Hepatocyte (in vitro differentiated cells): ENCODE data around the gene RAB3A. TPM values are rescaled to one million over a fixed set of nuclear protein-coding genes. Genes with fewer than 3 reads are reported as not detected.

ENCODE experiments used
- DNase-seq: peaks from one replicate; pipeline ENCODE4 v3.0.0-alpha.2; 2016; ENCODE audit warnings: low spot score
- H2AFZ ChIP-seq: fragments of 200-600 bp; sonication (generic); 2 replicates; pipeline ENCODE4 v1.6.0; 2016; ENCODE audit warnings: antibody characterized with exemption, mild to moderate bottlenecking
- H3K27ac ChIP-seq: fragments of 200-600 bp; sonication (generic); 2 replicates; pipeline ENCODE4 v1.5.1; 2016; ENCODE audit warnings: mild to moderate bottlenecking
- H3K27me3 ChIP-seq: fragments of 200-600 bp; sonication (generic); 2 replicates; pipeline ENCODE4 v1.6.1; 2016
- H3K36me3 ChIP-seq: fragments of 200-600 bp; sonication (generic); replicated peaks from 2 replicates; pipeline ENCODE4 v1.5.1; 2016; ENCODE audit warnings: low read depth; ENCODE audit not compliant: insufficient read depth
- H3K4me1 ChIP-seq: fragments of 200-600 bp; sonication (generic); 2 replicates; pipeline ENCODE4 v1.5.1; 2016; ENCODE audit warnings: mild to moderate bottlenecking, moderate library complexity; ENCODE audit not compliant: insufficient read depth
- H3K4me2 ChIP-seq: fragments of 200-600 bp; sonication (generic); 2 replicates; pipeline ENCODE4 v1.6.0; 2016
- H3K4me3 ChIP-seq: fragments of 200-600 bp; sonication (generic); 2 replicates; pipeline ENCODE4 v1.5.1; 2016; ENCODE audit warnings: mild to moderate bottlenecking
- H3K79me2 ChIP-seq: fragments of 200-600 bp; sonication (generic); 2 replicates; pipeline ENCODE4 v1.6.0; 2017; ENCODE audit warnings: mild to moderate bottlenecking
- H3K9me2 ChIP-seq: fragments of 200-600 bp; sonication (generic); replicated peaks from 2 replicates; pipeline ENCODE4 v1.6.0; 2017; ENCODE audit warnings: mild to moderate bottlenecking; ENCODE audit not compliant: insufficient read depth
- H3K9me3 ChIP-seq: fragments of 200-600 bp; sonication (generic); 2 replicates; pipeline ENCODE4 v1.5.1; 2016; ENCODE audit warnings: low read depth, mild to moderate bottlenecking
- H4K20me1 ChIP-seq: fragments of 200-600 bp; sonication (generic); 2 replicates; pipeline ENCODE4 v1.6.0; 2016; ENCODE audit warnings: mild to moderate bottlenecking; ENCODE audit not compliant: insufficient read depth, poor library complexity, severe bottlenecking
- EZH2 ChIP-seq: fragments of 200-600 bp; sonication (generic); IDR thresholded peaks from 2 replicates; pipeline ENCODE4 v1.6.1; 2016; ENCODE audit warnings: antibody characterized with exemption, mild to moderate bottlenecking, borderline replicate concordance
- EZH2phosphoT487 ChIP-seq: fragments of 200-600 bp; sonication (generic); IDR thresholded peaks from one replicate; pipeline ENCODE4 v1.6.1; 2018; ENCODE audit warnings: antibody characterized with exemption, mild to moderate bottlenecking, low read depth, moderate library complexity; ENCODE audit not compliant: unreplicated experiment, severe bottlenecking
- WGBS: methylation state at CpG from one replicate; pipeline ENCODE4 v1.1.6; 2016; ENCODE audit warnings: low lambda C conversion rate; ENCODE audit errors: missing lambda C conversion rate; 5-methylcytosine and 5-hydroxymethylcytosine counted together
- polyA plus RNA-seq: library from polyadenylated mRNA; unstranded; fragments of >200 nt; fragmentation: Nextera tagmentation; extraction: Ambion mirVana; gene quantifications from 2 replicates; pipeline ENCODE4 v1.2.1, GENCODE V29; 2016
- total RNA-seq: library from RNA; depleted of rRNA; stranded (reverse); fragments of >200 nt; gene quantifications from 2 replicates; pipeline ENCODE4 v1.2.3, GENCODE V29; 2014
- TF ChIP-seq, protein P1 (sequence below): fragments of 200-600 bp; sonication (generic); IDR thresholded peaks from 2 replicates; pipeline ENCODE4 v1.5.1; 2016; ENCODE audit warnings: antibody characterized with exemption, mild to moderate bottlenecking; ENCODE audit not compliant: poor library complexity

RAB3A gene
- total and polyA plus RNA-seq, 2 experiments from 2014 or later, result 2.2 to 2.6 TPM

DNA sequence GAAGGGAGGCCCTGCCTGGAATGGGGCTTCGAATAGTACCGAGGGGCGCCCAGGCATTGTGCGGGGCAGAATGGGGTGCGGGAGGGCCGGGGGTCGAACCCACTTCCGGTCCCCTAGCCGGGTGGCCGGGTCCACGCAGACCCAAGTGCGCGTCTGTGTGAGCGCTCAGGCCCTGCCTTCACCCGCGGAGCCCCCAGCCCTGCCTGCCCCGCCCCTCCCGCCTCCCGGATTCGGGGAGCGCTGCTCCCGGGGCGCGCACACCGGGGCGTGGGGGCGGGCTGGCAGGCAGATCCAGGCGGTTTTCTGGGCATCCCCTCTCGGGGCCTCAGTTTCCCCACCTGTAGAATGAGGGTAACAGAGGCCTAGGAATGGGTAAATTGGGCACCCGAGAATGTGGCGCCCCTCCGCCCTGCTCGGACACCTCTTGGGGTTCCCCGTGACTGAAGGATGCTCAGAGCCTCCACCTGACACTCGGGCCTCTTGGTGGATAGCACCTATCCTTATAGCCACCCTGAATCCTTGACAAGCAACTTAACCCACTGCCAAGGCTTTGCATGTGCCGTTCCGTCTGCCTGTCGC is 50.2 kb downstream of the RAB3A start:
- DNase-seq, result peak; percentile 55
- no peaks in the 10 kb centered on the region for H3K9me3 ChIP-seq
- H3K4me1 ChIP-seq, result peaks cover 22% of the 10 kb centered on the region
- peak overlapping the region; percentile 43 for H2AFZ ChIP-seq
- H3K9me2 ChIP-seq, result no peaks in the 10 kb centered on the region
- H4K20me1 ChIP-seq, result no peaks in the 10 kb centered on the region
- H3K79me2 ChIP-seq, result peaks cover 41% of the 10 kb centered on the region
- peak overlapping the region; percentile 97 for H3K4me2 ChIP-seq
- WGBS, result 7% methylated on average over 14 of the region's 38 CpGs
- H3K27me3 ChIP-seq, result no peaks in the 10 kb centered on the region
- no peaks in the 10 kb centered on the region for H3K36me3 ChIP-seq
- H3K27ac ChIP-seq, result peak overlapping the region; percentile 66
- H3K4me3 ChIP-seq, result peak overlapping the region; percentile 91
- TF ChIP-seq EZH2phosphoT487, result no peak
- TF ChIP-seq, protein P1, sequence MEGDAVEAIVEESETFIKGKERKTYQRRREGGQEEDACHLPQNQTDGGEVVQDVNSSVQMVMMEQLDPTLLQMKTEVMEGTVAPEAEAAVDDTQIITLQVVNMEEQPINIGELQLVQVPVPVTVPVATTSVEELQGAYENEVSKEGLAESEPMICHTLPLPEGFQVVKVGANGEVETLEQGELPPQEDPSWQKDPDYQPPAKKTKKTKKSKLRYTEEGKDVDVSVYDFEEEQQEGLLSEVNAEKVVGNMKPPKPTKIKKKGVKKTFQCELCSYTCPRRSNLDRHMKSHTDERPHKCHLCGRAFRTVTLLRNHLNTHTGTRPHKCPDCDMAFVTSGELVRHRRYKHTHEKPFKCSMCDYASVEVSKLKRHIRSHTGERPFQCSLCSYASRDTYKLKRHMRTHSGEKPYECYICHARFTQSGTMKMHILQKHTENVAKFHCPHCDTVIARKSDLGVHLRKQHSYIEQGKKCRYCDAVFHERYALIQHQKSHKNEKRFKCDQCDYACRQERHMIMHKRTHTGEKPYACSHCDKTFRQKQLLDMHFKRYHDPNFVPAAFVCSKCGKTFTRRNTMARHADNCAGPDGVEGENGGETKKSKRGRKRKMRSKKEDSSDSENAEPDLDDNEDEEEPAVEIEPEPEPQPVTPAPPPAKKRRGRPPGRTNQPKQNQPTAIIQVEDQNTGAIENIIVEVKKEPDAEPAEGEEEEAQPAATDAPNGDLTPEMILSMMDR, result no peak
- TF ChIP-seq EZH2, result no peak

DNA sequence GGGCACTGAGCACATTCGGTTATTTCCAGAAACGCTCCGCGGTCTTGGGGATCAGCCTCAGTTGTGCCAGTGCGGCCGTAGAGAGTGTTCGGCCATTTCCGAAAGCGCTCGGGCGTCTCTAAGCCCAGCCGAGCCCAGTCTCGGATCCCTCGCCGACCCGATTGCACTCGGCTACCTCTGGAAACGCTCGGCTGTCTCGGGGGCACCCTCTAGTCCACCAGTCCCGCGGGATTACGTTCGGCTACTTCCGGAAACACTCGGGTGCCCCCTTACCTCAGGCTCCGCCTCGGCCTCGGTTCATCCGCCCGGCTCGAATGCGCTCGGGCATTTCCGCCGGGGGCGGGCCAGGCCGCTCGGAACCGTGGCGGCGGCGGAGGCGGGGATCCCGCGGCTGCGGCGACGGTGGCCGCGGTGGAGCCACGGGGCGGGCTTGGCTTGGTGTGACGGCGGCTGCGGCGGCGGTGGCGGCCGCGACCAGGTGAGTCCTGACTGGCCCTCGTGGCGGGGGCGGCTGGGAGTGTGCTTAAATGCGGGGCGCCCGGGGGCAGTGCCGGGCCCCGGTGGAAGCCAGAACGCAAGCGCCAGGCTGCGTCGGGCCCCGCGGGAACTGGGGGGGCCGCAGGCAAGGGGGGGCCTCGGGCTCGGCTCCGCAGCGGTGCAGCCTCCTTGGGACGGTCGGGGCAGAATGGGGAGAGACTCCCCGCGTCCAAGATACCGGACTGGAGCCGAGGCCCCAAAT is 50.9 kb downstream of the RAB3A start, which contains the start of gene PIK3R2:
Gene PIK3R2 (plus strand): TSS at position 347 of the 739 bp plus-strand sequence. CDS start 2,717 bp downstream, outside the sequence.
- H4K20me1 ChIP-seq, result no peaks in the 10 kb centered on the region
- H3K9me2 ChIP-seq, result no peaks in the 10 kb centered on the region
- H3K9me3 ChIP-seq, result no peaks in the 10 kb centered on the region
- peaks cover 40% of the 10 kb centered on the region for H3K79me2 ChIP-seq
- H3K27me3 ChIP-seq, result no peaks in the 10 kb centered on the region
- no peak for TF ChIP-seq EZH2phosphoT487
- TF ChIP-seq, protein P1, result no peak
- TF ChIP-seq EZH2, result no peak
- peaks cover 22% of the 10 kb centered on the region for H3K4me1 ChIP-seq
- H3K27ac ChIP-seq, result peak within 1 kb of the TSS; percentile 89
- peak; percentile 99 for DNase-seq
- H3K36me3 ChIP-seq, result no peaks in the 10 kb centered on the region
- WGBS, result under 1% methylated on average over 51 of the region's 86 CpGs
- peak within 1 kb of the TSS; percentile 91 for H3K4me3 ChIP-seq
- peak within 1 kb of the TSS; percentile 61 for H2AFZ ChIP-seq
- H3K4me2 ChIP-seq, result peak within 1 kb of the TSS; percentile 97

DNA sequence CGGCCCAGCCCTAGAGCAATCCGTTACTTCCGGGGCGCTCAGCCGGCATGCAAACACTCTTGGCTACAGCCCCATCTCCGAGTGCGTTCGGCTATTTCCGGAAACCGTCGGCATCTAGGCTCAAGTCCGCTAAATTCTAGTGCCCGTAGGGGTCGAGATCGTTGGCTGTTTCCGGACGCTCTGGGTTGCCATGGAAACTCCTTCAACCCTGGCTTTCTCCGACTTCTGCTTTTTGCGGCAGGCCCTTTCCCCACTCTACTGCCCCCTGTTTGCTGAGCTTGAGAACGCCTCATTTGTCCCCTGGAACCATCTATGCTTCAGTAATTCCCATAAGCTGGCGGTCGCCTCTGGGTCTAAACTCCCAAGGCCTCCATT is 51.4 kb downstream of the RAB3A start:
- Histone ChIP-seq H3K27me3 (no peaks in the 10 kb centered on the region), H3K79me2 (peaks cover 37% of the 10 kb centered on the region), H3K36me3 (no peaks in the 10 kb centered on the region), H2AFZ (peak overlapping the region; percentile 61), H3K9me2 (no peaks in the 10 kb centered on the region), H3K4me2 (peak overlapping the region; percentile 76), H3K4me3 (peak overlapping the region; percentile 18), H3K4me1 (peaks cover 17% of the 10 kb centered on the region), H3K9me3 (no peaks in the 10 kb centered on the region), H4K20me1 (no peaks in the 10 kb centered on the region), H3K27ac (peak overlapping the region; percentile 89)
- DNase-seq, result peak; percentile 96
- WGBS, result under 1% methylated on average over 22 of the region's 22 CpGs
- TF ChIP-seq, protein P1, result peak; percentile 73
- no peak for TF ChIP-seq EZH2phosphoT487
- TF ChIP-seq EZH2, result no peak
